GM18517 (cell line): Measurements from ENCODE around the gene POLR3A.

ENCODE experiments used
- ATAC-seq: cut with Tn5 transposase; IDR thresholded peaks from one replicate; pipeline ENCODE4 v1.9.1; 2021; ENCODE audit warnings: mild to moderate bottlenecking, moderate library complexity; ENCODE audit not compliant: unreplicated experiment

The POLR3A gene

DNA sequence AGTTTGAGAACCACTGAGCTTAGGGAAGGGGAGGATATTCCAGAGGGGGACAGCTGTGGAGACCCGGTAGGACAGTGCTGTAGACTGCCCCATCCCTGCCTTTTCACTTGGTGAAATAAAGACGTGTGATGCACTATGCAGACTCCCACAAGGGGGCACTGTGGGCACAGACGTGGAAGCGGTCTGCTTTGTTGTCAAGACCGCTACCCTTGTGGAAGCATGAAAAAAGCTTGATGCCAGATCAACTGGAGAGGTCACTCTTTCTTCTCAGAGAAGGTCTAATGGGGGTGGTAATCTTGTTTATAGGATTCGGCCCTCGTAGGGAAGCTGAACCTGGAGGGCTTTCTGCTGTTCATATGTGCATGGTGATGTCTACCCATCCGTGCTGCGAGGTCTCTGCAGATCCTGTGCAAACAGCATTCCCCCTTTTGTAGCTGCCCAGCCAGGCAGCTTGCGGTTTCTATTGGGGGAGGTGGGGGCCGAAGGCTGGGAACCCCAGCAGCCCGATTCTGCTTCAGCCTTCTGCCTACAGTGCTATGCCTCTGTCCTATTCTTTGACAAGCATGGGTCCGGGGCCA is 18.1 kb upstream of the POLR3A start:
- no peak for ATAC-seq

DNA sequence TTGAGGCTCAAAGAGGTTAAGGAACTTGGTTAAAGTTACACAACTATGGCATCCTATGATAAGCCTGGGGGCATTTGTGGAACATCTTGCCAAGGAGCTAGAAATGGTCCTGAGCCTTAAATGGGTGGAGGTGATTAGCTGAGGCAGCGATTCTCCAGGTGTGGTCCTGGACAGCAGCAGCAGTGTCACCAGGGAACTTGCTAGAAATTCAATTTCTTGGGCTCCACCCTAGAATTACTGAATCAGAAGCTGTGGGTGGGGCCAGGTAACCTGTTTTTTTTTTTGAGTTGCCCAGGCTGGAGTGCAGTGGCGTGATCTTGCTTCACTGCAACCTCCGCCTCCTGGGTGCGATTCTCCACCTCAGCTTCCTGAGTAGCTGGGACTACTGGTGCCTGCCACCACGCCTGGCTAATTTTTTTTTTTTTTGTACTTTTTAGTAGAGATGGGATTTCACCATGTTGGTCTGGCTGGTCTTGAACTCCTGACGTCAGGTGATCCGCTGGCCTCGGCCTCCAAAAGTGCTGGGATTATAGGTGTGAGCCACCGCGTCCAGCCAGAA is 17.5 kb upstream of the POLR3A start:
- ATAC-seq = no peak

DNA sequence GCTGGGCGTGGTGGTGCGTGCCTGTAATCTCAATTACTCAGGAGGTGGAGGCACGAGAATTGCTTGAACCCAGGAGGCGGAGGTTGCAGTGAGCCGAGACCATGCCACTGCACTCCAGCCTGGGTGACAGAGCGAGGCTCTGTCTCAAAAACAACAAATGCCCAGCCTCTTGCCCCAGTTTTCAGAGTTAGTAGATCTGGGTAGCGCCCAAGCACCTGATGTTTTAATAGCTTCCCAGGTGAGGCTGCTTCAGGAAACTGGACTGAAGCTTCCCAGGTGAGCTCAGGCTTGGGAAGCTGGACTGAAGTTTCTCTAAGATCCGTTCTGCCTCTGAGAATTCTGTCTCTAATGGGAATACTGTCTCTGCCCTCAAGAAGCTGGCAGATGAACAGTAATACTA is 16.5 kb upstream of the POLR3A start:
- ATAC-seq = no peak

DNA sequence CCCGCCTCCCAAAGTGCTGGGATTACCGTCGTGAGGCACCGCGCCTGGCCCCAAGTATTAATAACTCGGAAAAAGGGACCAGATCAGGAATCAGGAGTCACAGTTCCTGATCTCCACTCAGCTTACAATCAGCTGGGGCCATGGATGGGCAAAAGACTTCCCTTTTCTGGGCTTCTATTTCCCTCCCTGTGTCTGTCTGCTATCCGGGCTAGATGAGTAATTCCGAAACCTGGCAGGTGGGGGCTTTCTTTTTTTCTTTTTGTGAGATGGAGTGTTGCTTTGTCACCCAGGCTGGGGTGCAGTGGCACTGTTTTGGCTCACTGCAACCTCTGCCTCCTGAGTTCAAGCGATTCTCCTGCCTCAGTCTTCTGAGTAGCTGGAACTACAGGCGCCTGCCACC is 15.9 kb upstream of the POLR3A start:
- ATAC-seq = peak; percentile 67

DNA sequence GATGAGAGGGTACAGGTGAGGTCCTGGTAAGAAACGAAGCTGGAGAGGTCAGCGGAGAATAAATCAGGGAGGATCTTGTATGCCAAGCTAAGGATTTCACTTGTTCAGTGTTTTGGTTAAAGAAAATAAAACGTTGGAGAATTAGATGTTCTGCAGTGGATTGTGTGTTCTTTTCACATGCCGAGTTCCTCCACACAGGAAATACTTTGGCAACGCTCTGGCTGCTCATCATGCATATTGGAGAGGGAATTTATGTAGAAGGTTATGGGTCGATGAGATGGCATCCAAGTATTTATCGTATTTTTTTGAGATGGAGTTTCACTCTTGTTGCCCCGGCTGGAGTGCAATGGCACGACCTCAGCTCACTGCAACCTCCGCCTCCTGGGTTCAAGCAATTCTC is 15.4 kb upstream of the POLR3A start:
- no peak for ATAC-seq

DNA sequence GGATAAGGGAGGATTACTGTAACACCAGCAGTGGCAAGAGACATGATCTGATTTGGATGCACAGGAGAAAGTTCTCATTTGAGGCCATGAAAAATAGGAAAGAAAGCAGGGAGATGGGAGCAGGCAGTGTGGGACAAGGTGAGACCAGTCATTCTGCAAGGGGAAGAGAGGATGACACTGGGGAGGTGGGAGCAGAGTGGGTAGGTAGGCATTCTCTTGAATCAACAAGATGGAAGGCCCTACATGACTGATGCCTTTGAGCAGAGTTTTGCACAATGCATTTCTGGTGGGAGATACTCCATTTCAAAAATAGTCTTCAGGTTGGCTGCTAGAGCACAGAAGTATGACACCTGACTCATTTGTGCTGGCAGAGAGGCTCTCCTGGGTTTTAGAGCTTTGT is 14.9 kb upstream of the POLR3A start:
- ATAC-seq = no peak

DNA sequence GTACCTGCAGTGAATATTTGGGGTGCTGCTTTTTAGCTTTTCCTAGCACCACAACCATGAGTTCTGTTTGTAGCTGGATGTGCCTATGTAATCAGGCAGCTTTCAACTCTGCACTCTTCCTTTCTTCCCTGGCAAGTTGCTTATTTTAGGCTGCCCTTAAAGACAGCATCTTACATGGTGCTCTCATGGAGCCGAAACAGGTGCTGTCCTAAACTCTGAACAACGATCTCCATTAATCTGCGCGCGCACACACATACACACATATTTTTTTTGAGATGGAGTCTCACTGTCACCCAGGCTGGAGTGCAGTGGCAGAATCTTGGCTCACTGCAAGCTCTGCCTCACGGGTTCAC is 13.4 kb upstream of the POLR3A start:
- ATAC-seq = no peak

DNA sequence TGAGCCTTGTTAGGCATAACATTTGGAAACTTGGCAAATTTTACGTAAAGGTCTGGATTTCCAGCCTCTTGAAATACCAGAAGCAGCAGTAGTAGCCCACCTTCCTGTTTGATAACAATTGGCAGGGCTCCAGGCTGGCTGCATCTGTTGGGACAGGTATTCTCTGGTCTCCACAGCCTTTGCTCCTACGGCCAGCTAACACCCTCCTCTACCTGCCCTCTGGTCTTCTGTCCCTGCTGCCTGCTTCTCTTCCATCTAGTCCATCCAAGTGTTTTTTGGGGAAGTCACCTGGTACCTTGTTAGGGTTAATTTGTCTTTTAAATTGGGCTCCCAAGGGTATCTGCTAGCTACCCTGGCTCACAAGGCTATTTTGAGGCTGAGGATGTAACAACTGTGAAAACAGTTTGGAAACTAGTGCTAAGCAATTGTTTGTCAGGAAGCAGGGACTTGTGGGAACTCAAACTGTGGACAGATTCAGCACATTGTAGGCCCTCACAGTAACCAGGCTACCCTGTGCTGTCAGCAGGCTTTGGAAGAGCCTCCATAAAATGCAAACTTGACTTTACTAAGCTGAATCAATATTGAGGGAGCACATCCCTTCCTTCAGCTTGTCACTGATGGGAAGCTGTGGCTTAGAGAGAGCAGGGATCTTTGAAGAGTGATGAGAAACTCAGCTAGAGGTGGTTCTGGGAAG is 12.9 kb upstream of the POLR3A start:
- ATAC-seq = no peak

DNA sequence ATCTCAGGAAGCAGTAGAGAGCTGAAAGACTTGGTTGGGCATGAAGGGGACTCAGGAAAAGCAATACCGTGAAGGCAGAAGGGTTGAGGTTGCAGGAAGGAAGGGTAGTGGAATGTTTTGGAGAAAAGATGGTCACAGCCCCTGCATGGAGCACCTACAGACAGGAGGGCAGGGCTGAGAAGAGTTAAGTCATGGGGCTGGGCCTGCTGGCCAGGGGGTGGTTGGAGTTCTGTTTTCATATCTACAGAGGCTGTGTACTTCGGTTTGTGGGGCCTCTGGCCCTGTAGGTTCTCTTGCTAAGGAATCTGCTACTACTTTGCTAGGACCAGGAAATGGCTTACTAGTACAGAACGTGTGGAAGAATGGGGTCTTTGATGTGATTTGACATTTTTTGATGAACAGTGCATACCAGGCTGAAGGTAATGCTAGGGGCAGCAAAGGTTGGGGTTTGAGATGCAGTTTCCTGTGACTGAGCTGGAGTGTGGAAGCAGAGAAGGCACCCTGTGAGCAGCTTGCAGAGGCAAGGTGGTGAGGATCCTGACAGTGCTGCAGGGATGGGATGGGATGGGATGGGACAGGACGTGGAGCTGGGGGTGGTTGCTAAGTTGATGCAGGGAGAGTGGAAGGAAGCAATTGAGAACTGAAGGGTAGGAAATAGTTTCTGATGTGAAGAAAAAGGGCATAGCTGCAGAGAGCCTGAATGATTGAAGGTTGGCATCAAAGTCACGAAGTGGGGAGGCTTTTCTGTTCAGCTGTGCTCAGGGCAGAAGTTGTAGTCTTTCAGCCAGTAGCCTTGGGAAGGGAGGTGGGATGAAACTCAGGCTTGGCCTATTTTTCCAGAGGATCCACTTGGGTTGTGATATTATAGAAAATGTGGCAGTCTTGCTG is 12.1 kb upstream of the POLR3A start:
- no peak for ATAC-seq

DNA sequence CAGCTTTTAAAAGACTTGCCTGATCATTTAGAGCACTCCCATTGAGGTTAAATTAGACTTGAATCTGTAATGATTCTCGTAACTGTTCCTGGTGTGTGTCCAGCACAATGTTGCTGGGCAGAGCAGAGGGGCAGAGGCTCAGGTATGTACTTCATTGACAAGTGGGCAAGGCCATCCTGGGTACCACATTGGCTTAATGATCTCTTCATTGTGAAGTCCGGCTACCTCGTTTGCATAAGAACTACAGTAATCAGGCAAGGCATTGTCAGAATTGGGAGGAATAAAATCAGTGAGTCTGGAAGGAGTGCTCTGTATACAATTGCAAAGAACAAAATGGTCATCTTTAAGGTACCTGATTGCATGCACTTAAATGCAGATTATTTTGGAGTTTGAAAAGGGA is 10.4 kb upstream of the POLR3A start:
- no peak for ATAC-seq

DNA sequence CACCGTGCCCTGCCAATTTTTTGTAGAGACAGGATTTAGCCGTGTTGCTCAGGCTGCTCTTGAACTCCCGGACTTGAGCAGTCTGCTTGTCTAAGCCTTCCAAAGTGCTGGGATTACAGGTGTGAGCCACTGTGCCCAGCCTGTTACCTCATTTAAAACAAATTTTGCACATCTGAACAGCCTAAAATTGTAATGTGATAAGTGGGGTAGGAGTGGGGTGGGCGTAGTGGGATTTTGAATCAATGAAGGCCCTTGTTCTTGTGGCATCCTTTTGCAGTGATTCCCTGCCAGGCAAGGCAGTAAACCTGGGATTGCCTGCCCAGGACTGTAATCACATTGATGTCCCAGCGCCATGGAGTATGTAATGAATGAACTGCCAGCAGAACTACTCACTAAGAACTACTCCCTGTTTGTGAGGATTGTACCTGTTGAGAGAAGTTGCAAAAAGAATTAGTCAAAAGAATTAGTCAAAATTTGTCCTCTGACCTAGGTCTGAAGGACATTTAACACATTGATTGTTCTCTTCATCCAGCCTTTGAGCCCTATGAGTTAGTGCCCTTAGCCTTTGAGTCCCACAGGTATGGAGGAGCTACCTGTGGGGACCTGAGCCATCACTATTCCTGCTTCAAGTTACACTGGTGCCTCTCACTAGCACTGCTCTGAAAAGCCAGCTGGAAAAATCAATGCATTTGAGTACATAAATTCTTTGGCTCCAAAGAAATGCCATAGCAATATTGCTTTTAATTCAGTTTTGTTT is 9.7 kb upstream of the POLR3A start:
- no peak for ATAC-seq

DNA sequence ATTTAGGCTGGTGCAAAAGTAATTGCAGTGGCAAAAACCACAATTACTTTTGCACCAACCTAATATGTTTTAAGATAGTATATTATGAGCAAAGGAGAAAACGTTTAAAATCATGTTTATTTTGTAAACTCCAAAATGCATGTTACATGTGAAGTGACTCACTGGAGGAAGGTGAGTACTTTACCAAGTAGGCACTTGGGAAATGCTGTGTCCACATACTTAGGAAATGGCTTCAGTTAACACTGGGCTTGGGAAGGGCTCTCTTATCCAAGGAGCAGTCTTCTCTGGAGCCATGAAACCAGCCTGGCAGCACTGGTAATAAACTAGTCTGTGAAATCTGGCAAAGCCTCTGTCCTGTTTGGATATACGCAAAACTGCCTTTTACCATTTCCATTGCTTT is 8.8 kb upstream of the POLR3A start:
- ATAC-seq = no peak

DNA sequence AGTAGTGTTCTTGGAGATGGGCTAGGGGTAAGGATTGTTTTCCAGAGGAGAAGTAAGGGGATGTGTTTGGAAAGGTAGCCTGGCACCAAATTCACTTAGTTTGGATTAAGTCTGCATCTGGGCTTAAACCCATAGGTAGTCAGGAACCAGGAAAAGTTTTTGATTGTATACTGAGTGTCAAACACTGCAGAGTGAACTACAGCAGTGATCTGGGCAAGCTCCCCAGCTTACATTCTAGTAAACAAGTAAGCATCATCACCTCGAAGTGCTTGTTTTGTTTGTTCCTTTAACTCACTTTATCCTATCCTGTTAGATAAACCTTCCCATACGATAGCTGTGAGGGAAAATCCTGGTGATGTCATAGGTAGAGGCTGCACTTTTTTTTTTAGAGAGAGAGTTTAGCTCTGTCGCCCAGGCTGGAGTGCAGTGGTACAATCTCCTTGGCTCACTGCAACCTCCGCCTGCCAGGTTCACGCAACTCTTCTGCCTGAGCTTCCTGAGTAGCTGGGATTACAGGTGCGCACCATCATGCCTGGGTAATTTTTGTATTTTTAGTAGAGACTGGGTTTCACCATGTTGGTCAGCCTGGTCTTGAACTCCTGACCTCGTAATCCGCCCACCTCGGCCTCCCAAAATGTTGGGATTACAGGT is 6.7 kb upstream of the POLR3A start:
- no peak for ATAC-seq

DNA sequence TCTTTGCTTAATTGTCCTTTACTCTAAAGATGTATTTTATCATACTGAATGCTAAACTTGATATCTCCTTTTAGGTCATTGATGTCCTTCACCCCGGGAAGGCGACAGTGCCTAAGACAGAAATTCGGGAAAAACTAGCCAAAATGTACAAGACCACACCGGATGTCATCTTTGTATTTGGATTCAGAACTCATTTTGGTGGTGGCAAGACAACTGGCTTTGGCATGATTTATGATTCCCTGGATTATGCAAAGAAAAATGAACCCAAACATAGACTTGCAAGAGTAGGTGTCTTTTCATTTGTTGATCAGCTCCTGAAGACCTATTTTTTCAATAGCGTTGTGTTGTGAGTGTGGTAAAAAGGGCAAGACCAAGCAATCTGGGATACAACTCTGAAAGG is 6.1 kb upstream of the POLR3A start:
- no peak for ATAC-seq

DNA sequence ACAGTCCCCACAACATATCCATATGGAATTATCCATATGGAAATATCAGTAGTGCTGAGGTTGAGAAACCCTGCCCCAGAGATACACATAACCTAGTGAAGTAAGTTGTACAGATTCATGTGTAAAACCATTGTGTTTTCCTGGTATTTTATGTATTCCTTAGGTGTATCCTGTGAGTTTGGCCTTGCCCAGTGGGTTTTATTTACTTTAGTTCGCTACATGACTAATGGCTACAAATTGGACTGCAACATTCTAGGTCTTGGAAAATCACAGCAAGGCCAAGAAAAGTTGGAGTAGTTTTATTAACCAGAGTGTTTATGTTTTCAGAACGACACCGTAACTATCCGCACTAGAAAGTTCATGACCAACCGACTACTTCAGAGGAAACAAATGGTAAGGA is 5.7 kb upstream of the POLR3A start:
- no peak for ATAC-seq

DNA sequence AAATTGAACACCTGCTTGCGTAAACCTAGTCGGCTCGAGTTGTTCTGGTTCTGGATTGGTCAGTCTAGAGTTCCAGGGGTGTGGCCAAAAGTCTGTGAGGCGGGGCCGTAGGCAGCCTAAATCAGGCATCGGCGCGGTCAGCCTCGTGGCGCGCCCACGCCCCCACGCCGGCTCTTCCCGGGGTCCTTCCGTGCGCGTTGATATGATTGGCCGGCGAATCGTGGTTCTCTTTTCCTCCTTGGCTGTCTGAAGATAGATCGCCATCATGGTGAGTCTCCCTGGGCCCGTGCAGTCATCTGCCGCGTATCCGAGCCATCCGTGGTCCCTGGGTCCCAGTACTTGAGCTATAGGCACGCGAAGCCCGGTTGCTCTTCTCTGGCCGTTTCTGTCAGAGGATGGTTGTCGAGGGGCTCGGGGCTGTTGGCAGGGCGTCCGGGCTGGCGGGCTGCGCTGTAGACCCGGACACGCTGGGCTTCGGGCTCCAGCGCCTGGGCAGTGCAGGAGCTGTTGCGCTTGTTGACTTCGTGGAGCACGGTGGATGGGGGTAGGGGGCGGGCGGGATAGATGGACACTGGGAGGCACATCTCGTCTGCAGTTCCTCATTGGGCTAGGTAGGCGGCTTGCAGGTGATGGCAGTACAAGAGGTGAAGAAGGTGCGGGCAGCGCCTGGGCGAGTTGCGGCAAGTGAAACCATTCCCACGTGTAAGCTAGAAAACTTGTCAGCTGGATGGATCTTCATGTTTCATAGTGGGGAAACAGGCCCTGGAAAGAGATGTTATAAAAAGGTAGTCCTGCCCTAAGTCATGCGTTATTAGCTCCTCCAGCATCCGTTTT is 4.5 kb upstream of the POLR3A start, which contains the start of gene RPS24:
Gene RPS24, plus strand, starts transcription at position 227 of the 834 bp plus-strand sequence. Its CDS starts 39 bp downstream, at position 266.
- ATAC-seq = peak; percentile 83

DNA sequence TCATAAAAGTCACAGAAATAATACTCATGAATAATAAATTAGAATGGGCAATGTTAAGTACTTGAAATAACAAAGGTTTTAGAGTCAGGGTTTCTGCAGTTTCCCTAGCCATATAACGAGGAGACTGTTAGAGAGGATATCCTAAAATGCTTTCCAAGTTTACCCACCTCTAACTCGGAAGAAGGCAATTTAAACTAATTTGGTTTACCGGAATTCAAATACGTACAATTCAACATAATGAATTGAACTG is 4.0 kb upstream of the POLR3A start:
- no peak for ATAC-seq

DNA sequence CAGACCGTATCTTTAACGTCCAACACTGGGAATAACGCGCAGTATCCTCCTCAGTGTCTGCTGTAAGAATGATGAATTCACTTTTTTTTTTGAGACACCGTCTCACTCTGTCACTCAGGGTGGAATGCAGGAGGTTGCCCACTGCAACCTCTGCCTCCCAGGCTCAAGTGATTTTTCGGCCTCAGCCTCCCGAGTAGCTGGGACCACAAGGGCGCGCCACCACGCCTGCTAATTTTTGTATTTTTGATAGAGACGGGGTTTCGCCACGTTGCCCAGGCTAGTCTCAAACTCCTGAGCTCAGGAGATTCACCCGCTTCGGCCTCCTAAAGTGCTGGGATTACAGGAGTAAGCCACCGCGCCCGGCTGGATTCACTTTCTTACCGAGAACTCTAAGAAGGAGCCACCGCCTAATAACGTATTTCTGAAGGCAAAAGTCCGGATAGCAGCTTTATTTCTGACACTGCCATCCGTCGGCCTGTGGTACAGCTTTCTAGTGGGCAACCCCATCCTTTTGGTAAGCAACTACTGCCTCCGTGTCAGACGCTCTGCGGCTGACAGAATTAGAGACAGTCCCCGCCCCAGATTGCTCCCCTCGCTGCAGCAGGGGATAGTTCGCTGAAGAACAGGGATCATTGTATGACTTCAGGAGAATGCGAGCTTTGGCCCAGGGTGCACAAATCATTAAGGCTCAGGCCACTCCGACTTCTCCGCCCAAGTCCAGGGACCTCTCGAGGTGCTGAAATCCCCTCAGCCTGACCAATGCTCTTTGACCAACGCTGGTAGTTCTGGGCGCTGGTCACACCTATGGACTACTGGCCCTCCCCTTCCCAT is 662 bp downstream of the POLR3A start:
- no peak for ATAC-seq
